Peyer's patch (tissue), 4 donors: Measurements from ENCODE around the gene CDKL4.

ENCODE experiments used
- POLR2A ChIP-seq, 2 donors: fragments of 450-650 bp; IDR thresholded peaks; one replicate each; pipeline ENCODE4 v1.5.1; 2017; ENCODE audit warnings: antibody characterized with exemption in 2 of 2, mild to moderate bottlenecking in 2 of 2, moderate library complexity in 2 of 2
- TF ChIP-seq, protein P1 (sequence below), 6 experiments: fragments of 450-650 bp in 4 of 6; fragments of 200-600 bp in 2 of 6; sonication (generic) in 1 of 6; IDR thresholded peaks; one replicate each; pipeline ENCODE4 v1.5.1; 2017 to 2019; ENCODE audit warnings: antibody characterized with exemption in 6 of 6, mild to moderate bottlenecking in 3 of 6, moderate library complexity in 1 of 6

DNA sequence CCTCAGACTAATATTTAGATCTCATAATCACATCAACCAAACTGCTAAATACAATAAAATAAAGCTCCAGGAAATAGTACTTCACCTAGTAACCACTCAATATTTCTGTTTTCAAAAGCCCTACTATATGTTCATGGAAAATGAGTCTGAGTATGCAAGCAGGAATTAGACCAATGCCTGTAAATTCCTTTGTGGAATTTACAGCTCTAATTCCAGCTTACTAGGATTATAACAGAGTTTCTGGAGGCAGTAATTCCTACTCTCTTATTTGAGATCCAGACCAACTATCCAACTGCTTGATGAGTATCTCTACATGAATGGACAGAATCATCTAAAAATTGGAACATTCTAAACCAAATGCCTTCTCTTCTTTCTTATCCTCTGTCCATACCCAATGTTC, 11.6 kb downstream of the CDKL4 start:
- TF ChIP-seq, protein P1, sequence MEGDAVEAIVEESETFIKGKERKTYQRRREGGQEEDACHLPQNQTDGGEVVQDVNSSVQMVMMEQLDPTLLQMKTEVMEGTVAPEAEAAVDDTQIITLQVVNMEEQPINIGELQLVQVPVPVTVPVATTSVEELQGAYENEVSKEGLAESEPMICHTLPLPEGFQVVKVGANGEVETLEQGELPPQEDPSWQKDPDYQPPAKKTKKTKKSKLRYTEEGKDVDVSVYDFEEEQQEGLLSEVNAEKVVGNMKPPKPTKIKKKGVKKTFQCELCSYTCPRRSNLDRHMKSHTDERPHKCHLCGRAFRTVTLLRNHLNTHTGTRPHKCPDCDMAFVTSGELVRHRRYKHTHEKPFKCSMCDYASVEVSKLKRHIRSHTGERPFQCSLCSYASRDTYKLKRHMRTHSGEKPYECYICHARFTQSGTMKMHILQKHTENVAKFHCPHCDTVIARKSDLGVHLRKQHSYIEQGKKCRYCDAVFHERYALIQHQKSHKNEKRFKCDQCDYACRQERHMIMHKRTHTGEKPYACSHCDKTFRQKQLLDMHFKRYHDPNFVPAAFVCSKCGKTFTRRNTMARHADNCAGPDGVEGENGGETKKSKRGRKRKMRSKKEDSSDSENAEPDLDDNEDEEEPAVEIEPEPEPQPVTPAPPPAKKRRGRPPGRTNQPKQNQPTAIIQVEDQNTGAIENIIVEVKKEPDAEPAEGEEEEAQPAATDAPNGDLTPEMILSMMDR (IDR thresholded peaks at IDR 0.05), result no peak
- TF ChIP-seq POLR2A (IDR thresholded peaks at IDR 0.05), result no peak
